ENCODE data around the gene PAM16.
A peak's percentile ranks its signal among the peaks of the same experiment; 100 is the strongest.

PAM16 gene

DNA sequence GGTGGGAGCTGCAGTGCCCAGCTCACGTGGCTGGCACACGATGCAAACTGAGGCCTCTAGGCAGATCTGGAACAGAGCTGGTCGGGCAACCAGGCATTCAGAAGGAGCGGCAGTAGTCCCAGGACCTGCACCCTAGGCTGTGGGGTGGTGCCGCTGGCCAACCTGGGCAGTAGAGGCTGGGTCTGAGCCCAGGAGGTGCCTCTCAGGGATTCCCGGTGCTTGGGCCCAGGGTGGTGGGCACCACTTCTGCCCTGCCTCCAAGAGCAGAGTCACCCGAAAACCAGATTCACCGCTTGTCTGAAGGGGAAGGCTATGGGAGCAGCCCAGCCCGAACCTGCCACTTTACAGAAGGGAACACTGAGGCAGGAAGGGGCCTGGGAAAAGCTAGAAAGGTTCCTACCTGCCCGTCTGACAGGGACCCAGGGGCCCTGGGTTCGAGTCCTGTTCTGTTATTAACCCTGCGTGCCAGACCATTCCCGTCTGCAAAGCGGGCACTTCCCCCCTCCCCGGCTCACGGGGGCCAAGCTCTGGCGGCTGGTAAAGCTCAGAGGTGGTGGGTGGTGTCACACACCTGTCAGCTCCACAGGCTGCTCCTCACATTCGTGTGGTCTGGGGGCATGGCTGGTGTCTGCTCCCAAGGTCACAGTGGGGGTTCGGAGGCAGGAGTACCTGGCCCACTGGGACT is 18.4 kb downstream of the PAM16 start:
- DNase-seq = no peak

DNA sequence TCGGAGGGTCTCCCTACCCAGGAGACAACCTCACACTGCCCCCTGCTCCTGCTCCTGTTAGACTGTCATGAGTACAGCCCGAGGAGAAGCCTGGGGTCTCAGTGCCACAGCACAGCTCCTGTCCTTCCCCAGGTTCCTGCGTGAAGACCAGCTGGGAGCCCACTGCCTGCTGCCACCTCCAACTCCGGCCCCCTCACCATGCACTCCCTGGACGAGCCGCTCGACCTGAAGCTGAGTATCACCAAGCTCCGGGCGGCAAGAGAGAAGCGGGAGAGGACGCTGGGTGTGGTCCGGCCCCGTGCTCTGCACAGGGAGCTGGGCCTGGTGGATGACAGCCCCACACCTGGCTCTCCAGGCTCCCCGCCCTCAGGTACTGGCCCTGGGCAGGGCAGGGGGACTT is 19.0 kb downstream of the PAM16 start:
- no peak for DNase-seq

DNA sequence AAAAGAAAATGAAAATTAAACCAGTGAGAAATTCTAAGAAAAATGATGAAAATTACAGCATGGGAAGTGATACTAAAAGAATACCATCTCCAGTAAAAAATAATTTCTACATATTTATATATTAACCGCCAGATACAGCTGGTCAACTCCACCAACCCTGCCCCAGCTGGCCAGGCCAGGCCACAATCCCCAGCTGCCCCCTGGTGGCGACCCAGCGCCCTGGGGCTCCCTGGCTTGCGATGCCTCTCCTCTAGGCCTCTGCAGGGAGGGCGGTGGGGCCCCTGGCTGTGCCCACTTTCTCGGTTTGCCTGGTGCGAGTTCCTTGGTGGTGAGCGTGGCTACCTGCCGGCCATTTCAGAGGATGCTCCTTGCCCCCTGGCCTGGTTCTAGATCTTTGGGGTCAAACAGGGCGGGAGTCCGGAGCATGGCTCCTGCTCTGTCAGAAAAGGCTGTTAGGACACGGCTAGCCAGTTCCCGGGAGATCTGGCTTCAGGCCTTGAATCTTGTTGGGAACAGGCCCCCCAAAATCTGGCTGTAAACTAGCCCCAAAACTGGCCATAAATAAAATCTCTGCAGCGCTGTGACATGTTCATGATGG is 20.7 kb downstream of the PAM16 start:
- DNase-seq = peak; percentile 52

DNA sequence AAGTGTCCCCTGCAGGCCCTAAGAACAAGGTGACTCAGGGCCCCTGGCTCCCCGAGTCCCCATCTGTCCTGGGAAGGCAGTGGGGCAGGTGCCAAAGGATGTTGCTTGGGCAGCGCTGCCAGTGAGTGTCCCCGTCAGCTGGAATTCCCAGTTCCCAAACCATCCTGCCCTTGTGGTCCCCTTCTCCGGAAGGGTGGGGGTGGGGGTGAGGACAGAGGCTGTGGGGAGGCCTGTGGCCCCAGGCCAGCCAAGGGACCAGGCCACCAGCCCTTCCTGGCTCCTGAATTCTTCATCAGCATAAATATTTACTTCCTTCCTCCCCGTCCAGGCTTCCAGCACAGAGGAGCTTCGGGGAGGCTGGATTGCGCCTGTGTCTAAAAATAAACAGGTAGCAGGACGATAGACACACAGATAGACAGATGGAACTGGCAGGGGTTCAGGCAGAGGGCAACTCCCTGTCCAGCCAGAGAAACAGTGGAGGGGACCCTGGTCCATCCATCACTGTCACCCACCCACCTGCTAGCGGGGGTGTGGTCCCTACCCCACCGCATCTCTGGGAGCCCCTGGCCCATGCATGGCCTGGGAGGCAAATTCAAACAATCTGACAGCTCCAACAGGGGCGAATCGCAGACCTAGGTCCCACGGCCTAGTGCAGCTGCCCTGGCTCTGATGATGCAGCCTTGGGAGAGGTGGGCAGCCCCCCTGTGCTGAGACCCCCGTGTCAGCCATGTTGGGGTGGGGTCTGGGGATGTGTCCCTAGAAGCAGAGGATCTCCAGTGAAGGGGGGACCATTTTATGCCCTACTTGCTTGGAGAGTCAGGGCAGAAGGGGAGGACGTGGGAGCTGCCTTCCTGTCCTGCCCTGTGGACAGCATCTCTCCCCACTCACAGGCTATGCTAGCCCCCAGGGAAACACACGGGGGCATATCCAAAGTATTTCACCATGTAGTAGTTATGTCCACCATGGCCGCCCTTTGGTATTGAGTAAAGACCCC is 22.0 kb downstream of the PAM16 start:
- DNase-seq = no peak

DNA sequence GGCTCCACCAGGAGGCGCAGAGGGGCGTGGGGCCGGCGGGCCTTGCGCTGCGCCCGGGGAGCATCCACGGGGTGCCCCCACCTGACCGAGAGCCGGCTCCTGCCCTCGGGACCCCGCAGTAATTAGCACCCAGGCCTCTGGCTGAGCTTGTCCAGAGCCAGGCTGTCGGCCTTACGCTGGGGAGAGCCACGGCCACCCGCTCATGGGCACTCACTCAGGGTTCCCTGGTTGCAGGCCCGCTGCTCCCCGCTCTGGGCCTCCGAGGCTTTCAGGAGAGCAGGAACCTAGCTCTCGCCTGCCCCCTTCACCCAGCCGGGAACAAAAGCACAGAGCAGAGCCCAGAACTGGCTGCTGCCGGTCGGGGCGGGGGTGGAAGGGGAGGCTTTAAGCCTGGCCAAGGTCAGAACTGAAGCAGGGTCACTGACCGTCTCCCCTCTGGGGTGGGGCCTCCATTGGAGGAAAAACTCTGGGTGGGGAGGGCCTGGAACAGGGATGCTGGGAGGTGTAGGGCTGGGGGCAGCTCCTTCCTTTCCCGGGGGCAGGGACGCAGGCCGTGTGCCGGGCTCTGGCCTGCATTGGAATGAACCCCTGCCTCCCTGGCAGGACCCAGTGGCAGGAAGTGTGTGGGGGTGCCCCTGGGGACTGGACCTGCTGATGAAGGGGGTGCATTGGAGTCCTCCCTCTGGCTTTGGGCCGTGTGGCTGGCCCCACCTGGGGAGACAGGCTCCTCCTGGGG is 22.9 kb downstream of the PAM16 start:
- DNase-seq = peak; percentile 20

DNA sequence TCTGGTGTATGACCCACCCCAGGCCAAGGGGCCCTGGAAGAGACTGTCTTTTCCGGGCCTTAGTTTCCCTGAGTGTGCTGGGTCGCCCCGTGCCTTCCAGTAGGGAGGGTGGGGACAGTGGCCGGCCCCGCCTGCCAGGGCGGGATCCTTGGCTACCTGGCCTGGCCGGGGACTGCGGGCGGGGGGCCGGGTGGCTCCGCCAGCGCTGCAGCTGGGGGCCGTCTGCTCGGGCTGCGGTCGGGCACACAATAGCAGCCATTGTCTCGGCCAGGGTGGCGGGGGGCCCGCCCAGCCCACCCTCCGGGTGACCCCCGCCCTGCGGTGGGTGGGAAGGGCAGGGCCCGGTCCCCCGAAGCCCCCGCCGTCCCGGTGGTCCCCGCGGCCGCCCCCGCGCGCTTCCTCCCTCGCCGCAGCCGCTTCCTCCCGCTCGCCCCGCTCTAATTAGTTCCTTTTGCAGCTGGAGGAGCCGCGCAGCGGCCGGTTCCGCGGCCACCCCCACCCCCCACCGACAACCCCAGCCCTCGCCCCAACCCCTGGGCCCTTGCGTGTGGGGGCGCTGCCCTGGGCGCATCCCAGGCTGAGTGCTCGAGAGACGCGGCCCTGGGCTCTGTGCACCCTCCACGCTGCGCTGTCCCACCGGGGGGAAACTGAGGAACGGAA is 23.6 kb downstream of the PAM16 start:
- no peak for DNase-seq

DNA sequence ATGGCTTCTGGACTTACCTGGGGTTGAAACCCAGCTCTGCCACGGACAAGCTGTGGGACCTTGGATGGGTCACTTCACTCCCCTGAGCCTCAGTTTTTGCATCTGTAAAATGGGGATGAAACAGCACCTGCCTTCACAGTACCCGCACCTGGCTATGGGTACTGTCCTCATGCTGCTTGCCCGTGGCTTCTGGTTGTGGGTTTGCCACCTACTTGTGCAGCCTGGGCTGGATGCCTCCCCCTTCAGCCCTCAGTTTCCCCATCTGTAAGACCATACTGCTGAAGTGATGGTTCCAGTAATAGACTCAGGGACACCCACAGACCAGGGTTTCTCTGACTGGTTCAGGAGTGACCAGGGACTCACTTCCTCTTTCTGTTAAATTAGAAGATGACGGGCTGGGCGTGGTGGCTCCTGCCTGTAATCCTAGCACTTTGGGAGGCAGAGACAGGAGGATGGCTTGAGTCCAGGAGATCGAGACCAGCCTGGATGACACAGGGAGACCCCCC is 25.8 kb downstream of the PAM16 start:
- no peak for DNase-seq

DNA sequence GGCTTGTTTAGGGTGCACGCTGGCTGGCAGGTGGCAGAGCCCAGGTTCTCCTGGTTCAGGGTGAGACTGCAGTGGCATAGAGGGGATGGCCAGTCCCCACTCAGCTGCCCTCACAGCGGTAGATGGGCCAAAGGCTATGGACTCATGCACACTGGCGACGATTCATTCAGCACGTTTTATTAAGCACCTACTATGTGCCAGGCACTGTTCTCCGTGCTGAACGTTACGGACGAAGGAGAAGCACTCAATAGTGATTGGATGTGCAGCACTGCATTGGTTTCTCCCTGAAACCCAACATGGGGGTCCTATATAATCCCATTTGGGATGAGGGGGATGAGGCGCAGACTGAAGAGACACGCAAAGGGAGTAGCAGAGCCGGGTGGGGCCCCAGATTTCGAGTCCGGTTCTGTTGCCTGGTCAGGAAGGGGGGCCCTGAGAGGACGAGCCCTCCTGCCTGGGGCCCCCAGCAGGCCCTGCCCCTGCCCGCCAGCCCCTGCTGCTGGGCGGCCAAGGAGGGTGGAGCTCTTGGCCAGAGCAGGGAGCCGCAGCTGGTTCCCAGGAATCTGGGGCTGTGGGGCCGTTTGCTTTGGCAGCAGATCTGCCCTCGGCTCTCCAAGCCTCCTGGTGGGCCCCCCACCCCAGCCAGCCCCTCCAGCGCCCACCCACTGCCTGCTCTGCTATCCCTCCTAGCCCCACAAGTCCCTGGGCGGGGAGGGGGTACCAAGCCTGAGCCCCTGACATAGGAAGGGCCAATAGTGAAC is 26.4 kb downstream of the PAM16 start:
- no peak for DNase-seq

DNA sequence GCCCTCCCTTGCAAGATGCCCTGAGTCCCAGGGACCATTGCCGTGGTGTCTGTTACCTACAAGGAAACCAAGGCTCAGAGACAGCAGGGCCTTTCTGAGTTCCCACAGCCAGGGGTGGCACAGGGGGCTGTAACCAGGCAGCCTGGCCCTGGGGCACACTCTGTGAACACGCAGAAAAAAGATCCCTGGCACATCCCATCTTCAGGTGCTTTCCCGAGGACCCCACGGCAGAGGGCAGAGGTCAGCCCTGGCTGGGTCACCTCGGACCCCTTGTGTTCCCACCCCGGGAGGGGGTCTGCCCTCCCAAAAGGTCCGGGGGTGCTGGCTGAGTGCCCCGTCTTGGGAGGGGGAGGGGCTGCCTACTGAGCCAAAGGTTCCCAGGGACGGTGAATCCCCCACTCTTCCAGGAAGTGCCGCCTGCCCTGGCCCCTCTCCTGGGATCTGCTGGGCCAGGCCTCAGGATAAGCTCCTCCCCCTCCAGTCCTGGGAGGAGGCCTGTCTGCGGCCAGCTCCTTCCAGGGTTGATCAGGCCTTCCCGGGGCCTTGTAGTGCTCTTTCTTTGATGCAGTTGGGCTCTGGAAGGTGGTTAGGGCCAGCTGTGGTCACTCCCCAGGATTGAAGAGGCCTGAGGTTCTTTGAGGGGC is 27.2 kb downstream of the PAM16 start:
- DNase-seq = no peak

DNA sequence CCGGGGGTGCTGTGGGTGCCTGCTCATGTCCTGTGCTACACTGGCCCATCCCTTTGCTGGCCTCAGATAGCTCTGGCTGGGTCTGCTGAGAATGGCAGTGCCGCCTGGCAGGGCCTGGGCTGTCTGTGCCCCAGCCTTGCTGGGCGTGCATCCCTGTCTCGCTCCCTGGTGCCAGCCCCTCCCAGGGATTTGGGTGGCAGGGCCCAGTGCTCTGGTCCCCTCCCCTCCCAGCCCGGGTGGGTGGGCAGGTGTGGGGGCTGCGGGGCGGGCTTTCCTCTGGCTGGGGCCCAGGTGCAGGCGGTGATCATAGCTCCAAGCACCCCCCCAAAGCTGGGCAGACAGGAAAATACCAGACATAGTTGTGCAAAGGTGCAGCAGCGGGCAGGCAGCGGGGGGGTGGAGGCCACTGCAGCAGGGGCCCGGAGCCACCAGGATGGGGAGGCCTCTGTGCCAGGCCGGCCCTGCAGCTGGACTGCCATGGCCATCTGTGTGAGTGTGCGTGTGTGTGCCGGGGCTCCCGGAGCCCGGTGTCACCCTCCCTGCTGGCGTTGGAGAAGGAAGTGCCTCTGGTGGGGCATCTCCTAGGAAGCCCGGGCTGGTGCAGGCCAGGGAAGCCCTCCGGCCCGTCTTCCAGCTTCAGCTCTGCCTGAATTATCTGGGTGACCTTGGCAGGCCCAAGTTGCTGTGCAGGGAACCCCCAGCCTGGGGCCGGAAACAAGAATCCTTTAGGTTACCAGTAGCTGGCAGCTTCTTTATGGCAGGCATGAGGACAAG is 27.9 kb downstream of the PAM16 start:
- no peak for DNase-seq

DNA sequence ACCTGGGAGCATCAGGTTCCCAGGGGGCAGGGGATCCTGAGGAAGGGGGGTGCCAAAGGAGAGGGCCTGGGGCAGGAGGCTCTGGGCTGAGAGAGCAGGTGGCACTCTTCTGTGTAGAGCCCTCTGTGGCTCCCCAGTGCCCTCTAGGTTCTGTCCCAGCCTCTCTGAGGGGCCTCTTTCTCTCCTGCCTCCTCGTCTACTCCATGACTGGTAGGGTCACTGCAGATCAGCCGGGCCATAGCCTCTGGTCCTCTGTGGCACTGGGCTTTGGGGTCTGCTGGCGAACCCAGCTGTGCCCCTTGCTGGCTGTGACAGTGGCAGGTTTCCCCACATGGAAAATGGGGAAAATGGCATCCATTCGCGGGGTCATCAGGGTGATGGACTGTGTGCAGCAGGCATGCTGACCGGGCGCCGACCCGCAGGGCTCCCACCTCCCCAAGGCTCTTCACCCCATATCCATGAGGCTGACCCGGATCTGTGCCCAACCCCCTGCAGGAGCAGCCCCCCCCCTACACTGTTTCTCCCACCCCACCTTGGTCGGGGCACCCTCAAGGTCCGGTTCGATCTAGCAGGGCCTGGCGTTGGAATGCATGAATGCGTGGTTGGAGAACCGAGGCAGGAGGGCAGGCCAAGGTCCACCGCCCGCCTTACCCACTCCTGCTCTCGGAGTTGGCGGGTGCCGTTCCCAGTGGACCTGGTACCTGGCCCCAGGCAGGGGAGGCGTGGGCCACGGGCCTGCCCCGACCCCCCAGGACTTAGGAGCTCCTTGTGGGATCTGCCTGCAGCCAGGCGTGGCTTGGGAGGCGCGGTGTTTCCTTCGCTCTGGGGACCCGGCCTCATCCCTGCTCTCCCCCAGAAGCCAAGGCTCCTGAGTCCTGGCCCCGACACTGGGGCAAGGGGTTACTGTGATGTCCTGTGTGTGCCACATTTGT is 28.7 kb downstream of the PAM16 start:
- DNase-seq = no peak

DNA sequence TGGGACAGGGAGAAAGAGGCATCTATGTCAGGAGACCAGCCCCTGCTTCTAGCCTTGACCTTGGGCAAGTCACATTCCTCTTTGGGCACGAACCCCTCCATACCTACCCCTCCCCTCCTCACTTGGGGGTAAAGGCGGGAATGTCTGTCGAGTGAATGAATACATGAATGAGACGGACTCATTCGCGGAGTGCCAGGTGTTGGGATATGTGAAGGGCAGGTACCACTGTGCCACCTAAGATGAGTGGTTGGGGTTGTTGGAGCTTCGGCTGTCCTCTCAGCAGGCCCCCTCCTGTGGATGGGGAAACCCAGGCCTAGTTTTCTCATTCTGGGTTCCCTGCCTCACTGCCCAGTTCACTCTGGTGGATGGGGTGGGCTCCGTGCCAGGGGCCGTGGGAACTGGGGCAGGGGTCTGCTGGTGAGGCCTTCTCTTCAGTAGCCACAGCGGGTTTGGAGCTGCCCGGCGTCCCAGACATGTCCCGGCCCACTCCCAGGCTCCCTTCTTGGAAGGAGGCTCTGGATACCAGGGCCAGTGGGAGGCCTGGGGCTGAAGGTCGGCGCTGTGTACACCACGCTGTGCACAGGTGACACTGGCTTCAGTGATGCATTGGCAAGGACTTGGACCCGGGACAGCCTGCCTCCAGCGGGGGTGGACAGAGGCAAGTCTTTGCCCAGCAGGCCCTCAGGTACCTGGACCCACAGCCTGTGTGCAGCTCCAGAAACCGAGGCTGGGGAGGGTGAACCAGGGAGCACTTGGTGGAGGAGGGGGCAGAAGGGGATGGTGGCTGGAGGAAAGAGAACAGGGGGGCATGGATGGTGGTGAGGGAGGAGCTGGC is 29.6 kb downstream of the PAM16 start:
- no peak for DNase-seq

DNA sequence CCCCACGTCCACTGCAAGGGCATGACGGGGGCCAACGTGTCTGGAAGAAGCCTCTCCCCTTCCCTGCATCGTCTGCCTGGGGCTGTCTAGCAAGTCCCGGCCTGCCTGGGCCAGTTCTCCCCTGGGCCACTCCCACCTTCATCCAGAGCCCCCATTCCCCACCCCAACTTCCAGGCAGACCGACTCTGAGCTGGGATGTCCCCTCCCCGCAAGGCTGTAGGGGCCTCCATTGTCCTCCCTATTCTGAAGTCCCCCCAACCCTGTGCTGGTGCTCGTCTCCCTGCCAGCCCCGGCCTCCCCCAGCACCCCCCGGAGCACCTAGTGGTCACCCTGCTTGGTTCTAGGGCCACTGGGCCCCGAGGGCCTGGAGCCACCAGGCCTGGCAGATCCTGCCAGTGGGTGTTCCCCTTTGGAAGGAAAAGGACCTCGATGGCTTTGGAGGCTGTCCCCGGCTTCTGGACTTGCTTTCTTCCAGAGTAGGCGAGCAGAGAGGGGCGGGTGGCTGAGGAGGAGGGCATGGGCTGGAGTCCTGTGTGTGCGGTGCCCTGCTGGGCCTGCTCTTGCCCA is 30.5 kb downstream of the PAM16 start:
- no peak for DNase-seq

DNA sequence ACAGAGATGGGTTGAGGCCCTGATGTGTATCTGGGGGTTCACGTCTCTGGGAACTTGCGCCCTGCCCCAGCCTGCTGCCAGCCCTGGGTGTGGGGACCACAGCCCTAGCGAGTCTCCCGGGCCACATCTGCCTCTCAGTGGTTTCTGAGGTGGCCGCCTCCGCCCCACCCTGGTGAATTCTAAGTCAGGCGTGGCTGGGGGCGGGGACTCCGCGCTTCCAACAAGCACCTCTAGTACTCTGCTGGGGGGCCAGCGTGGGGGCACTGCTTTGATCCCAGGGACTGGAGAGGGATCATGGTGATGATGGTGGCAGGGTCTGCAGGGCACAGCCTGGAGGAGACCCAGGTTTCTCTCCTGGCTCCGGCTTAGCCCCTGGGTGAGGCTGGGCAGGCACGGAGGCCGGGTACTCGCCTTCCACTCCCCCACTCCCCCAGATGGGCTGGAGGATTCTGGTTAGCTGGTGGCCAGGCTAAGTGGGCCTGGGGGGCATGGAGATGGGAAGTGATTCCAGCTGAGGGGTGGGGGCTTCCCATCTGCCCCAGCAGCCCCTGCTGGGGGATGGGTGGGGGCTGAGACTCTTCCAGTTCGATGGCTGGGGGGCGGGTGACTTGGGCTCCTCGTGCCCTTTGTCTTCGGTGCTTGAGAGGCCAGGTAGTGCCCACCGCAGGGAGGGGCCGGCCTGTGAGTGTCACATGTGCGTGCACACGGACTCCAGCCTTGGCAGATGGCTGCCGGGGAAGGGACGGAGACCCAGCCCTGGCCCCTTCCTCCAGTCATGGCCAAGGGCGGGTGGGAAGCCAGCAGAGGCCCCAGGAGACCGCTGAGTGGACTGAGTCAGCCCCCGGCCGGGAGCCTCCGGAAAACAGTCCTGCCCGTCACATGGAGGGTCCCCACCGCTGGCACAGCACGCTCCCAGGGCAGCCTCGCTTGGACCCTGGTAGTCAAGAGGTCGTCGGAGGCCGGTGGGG is 31.4 kb downstream of the PAM16 start:
- peak; percentile 45 for DNase-seq

DNA sequence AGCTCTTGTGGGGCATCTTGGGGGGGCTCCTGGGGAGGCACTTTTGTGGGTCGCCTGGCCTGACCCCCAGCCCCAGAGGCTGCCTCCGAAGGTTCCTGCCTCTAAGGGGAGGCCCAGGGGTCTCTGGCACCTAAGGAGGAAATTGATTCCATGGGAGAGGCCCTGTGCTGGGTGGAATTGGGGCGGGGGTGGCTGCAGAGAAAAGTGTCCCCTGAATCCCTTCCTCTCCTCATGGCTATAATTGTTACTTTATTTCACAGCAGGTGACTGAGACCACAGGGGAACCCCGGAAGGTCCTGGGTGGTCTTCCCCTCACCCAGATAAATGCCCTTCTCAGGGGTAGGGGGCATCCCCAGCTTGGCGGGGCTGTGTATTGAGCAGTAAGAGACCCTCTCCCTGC is 32.2 kb downstream of the PAM16 start:
- DNase-seq = no peak

DNA sequence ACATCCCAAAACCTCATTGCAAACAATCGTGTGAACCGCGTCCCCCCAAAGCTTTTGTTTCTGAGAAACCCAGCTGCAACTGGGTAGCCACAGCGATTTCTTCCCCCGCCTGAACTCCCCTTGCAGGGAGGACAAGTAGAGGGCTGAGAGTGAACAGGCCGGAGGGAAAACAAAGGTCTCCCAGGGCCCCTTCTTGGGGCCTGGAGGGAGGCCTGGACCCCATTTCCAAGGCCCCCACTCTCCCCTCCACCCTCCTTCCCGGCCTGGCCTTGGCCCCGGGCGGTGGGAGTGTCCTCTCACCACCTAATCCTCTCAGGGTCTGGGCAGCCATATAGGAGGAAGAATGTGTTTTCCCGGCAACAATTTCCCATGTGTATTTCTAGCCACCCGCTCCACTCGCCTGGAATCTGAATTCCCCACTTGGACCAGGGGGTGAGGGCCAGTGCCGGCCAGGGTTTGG is 32.6 kb downstream of the PAM16 start:
- no peak for DNase-seq

All from activated effector memory CD4-positive, alpha-beta T cell treated with Interleukin-2 at 50 U/mL for 16 hours (primary cell).